22Rv1 (cell line): ENCODE measurements around the gene FAM81A.

ENCODE experiments used
- ZFX ChIP-seq: fragments of 450-650 bp; IDR thresholded peaks from 2 replicates; pipeline ENCODE4 v1.6.1; 2017; ENCODE audit warnings: antibody characterized with exemption, borderline replicate concordance
- TF ChIP-seq, protein P1 (sequence below): fragments of 450-650 bp; IDR thresholded peaks from 2 replicates; pipeline ENCODE4 v1.5.1; 2017; ENCODE audit warnings: mild to moderate bottlenecking

DNA sequence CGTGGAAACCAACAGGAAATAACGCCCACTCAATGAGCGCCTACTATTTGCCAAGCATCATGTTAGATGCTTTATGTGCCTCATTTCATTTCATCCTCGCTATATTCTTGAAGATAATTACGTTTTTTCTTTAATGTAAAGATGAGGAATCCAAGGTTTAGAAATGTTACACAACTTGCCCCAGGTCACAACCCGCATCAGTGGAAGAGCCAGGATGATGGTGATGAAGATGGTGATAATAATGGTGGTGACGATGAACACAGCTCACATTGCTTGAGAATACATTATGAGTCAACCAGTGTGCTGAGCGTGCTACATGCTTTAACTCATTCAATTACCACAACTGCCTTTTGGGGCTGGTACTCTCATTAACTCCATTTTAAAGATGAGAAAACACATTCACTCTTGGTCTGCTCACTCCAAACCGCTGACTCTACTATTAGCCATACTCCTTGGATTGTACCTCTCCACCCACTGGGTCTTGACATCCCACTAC is 43.8 kb upstream of the FAM81A start:
- TF ChIP-seq, protein P1, sequence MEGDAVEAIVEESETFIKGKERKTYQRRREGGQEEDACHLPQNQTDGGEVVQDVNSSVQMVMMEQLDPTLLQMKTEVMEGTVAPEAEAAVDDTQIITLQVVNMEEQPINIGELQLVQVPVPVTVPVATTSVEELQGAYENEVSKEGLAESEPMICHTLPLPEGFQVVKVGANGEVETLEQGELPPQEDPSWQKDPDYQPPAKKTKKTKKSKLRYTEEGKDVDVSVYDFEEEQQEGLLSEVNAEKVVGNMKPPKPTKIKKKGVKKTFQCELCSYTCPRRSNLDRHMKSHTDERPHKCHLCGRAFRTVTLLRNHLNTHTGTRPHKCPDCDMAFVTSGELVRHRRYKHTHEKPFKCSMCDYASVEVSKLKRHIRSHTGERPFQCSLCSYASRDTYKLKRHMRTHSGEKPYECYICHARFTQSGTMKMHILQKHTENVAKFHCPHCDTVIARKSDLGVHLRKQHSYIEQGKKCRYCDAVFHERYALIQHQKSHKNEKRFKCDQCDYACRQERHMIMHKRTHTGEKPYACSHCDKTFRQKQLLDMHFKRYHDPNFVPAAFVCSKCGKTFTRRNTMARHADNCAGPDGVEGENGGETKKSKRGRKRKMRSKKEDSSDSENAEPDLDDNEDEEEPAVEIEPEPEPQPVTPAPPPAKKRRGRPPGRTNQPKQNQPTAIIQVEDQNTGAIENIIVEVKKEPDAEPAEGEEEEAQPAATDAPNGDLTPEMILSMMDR: no peak
- no peak for TF ChIP-seq ZFX
